AG09319 (cell line): ENCODE measurements around the gene CYP27A1.

Experiments
- DNase-seq: peaks from one replicate; pipeline ENCODE4 v3.0.0-alpha.2; 2010; ENCODE audit warnings: low read depth; ENCODE audit errors: extremely low read depth
- CTCF ChIP-seq: IDR thresholded peaks from 2 replicates; pipeline ENCODE4 v1.5.1; 2011; ENCODE audit warnings: low read depth, mild to moderate bottlenecking, inconsistent platforms, low read length, moderate library complexity

CYP27A1 gene

GRCh38 chr2:218859988-218860831 lies 78.3 kb downstream of the CYP27A1 start:
- TF ChIP-seq CTCF, result no peak
- DNase-seq, result no peak

- TF ChIP-seq CTCF, result no peak
- DNase-seq, result no peak
Measured at GRCh38 chr2:218860950-218861381, 79.0 kb downstream of the CYP27A1 start.

- no peak for TF ChIP-seq CTCF
- DNase-seq, result no peak
Measured at GRCh38 chr2:218861645-218862318, 79.8 kb downstream of the CYP27A1 start.

GRCh38 chr2:218863021-218863520 lies 81.1 kb downstream of the CYP27A1 start:
- TF ChIP-seq CTCF, result no peak
- no peak for DNase-seq
